HEK293 (cell line): Measurements from ENCODE around the gene PACSIN3.

ENCODE experiments used
- CTCF ChIA-PET: fragments of 350-600 bp; formaldehyde crosslinking; extraction: SDS; loops from one replicate; lab custom pipeline; 2021; ENCODE audit warnings: antibody characterized with exemption; lab: Yijun Ruan, JAX
- POLR2A ChIA-PET: fragments of 300-600 bp; formaldehyde crosslinking; extraction: SDS; loops from one replicate; lab custom pipeline; 2020; ENCODE audit warnings: antibody characterized with exemption, inconsistent platforms; lab: Yijun Ruan, JAX
- H3K27ac ChIP-seq: fragments of 200-500 bp; sonication (Bioruptor generic); 2 replicates; pipeline ENCODE4 v1.5.1; 2014; ENCODE audit warnings: low read depth, low read length, control low read depth, inconsistent platforms; ENCODE audit errors: extremely low read depth
- H3K36me3 ChIP-seq, 2 experiments: fragments of 200-500 bp in 1 of 2; sonication (Bioruptor generic) in 1 of 2; 1 replicate in 1 of 2; 2 replicates in 1 of 2; pipeline ENCODE4 v1.5.1; 2014 to 2017; ENCODE audit warnings: inconsistent platforms in 2 of 2, low read length in 2 of 2; ENCODE audit not compliant: control insufficient read depth in 2 of 2, insufficient read depth in 1 of 2
- H3K4me1 ChIP-seq: fragments of 200-500 bp; sonication (Bioruptor generic); 2 replicates; pipeline ENCODE4 v1.5.1; 2014; ENCODE audit warnings: mild to moderate bottlenecking, low read length, inconsistent platforms; ENCODE audit not compliant: control insufficient read depth, insufficient read depth
- H3K4me3 ChIP-seq: 2 replicates; pipeline ENCODE4 v1.5.1; 2011; ENCODE audit warnings: low read depth, mild to moderate bottlenecking, control low read depth, low read length, moderate library complexity
- H3K9me3 ChIP-seq: fragments of 200-500 bp; sonication (Bioruptor generic); 2 replicates; pipeline ENCODE4 v1.5.1; 2014; ENCODE audit warnings: low read depth, low read length, inconsistent platforms; ENCODE audit not compliant: control insufficient read depth, insufficient read depth
- GLI4 ChIP-seq: fragments of 450-650 bp; formaldehyde crosslinking; IDR thresholded peaks from 2 replicates; pipeline ENCODE4 v1.5.1; 2016; ENCODE audit warnings: missing biosample characterization, missing genetic modification characterization
- GLIS1 ChIP-seq: fragments of 450-650 bp; formaldehyde crosslinking; IDR thresholded peaks from 2 replicates; pipeline ENCODE4 v1.5.1; 2016; ENCODE audit warnings: missing biosample characterization, missing genetic modification characterization
- KLF7 ChIP-seq: fragments of 450-650 bp; formaldehyde crosslinking; IDR thresholded peaks from 2 replicates; pipeline ENCODE4 v1.5.1; 2016; ENCODE audit warnings: missing biosample characterization, missing genetic modification characterization, borderline replicate concordance
- KLF9 ChIP-seq: fragments of 450-650 bp; formaldehyde crosslinking; IDR thresholded peaks from 2 replicates; pipeline ENCODE4 v1.5.1; 2016; ENCODE audit warnings: missing biosample characterization, missing genetic modification characterization, low read depth
- SCRT2 ChIP-seq: fragments of 450-650 bp; formaldehyde crosslinking; IDR thresholded peaks from 2 replicates; pipeline ENCODE4 v1.5.1; 2016; ENCODE audit warnings: missing biosample characterization, missing genetic modification characterization
- ZBTB17 ChIP-seq: fragments of 450-650 bp; formaldehyde crosslinking; IDR thresholded peaks from 2 replicates; pipeline ENCODE4 v1.5.1; 2016; ENCODE audit warnings: missing biosample characterization, missing genetic modification characterization
- ZFP3 ChIP-seq: fragments of 450-650 bp; formaldehyde crosslinking; IDR thresholded peaks from 2 replicates; pipeline ENCODE4 v1.5.1; 2016; ENCODE audit warnings: low read depth, missing biosample characterization, missing genetic modification characterization
- ZIC2 ChIP-seq: fragments of 450-650 bp; formaldehyde crosslinking; IDR thresholded peaks from 2 replicates; pipeline ENCODE4 v1.5.1; 2016; ENCODE audit warnings: missing biosample characterization, missing genetic modification characterization
- ZNF10 ChIP-seq: fragments of 450-650 bp; formaldehyde crosslinking; IDR thresholded peaks from 2 replicates; pipeline ENCODE4 v1.5.1; 2017; ENCODE audit warnings: missing biosample characterization, missing genetic modification characterization
- ZNF157 ChIP-seq: fragments of 450-650 bp; formaldehyde crosslinking; IDR thresholded peaks from 2 replicates; pipeline ENCODE4 v1.5.1; 2016; ENCODE audit warnings: missing biosample characterization, missing genetic modification characterization
- ZNF366 ChIP-seq: fragments of 450-650 bp; formaldehyde crosslinking; conservative IDR thresholded peaks from 2 replicates; pipeline ENCODE4 v1.5.1; 2016; ENCODE audit warnings: missing biosample characterization, missing genetic modification characterization
- ZNF394 ChIP-seq: fragments of 450-650 bp; formaldehyde crosslinking; IDR thresholded peaks from 2 replicates; pipeline ENCODE4 v1.5.1; 2016; ENCODE audit warnings: missing biosample characterization, missing genetic modification characterization, mild to moderate bottlenecking, moderate library complexity, borderline replicate concordance
- ZNF555 ChIP-seq: fragments of 450-650 bp; formaldehyde crosslinking; conservative IDR thresholded peaks from 2 replicates; pipeline ENCODE4 v1.5.1; 2017; ENCODE audit warnings: missing biosample characterization, mild to moderate bottlenecking, missing genetic modification characterization, inconsistent platforms
- ZNF558 ChIP-seq: fragments of 450-650 bp; formaldehyde crosslinking; IDR thresholded peaks from 2 replicates; pipeline ENCODE4 v1.5.1; 2016; ENCODE audit warnings: missing biosample characterization, missing genetic modification characterization
- ZNF610 ChIP-seq: fragments of 450-650 bp; formaldehyde crosslinking; IDR thresholded peaks from 2 replicates; pipeline ENCODE4 v1.5.1; 2016; ENCODE audit warnings: missing biosample characterization, missing genetic modification characterization, borderline replicate concordance
- ZNF623 ChIP-seq: fragments of 450-650 bp; formaldehyde crosslinking; IDR thresholded peaks from 2 replicates; pipeline ENCODE4 v1.5.1; 2016; ENCODE audit warnings: missing biosample characterization, missing genetic modification characterization
- ZNF670 ChIP-seq: fragments of 450-650 bp; formaldehyde crosslinking; IDR thresholded peaks from 2 replicates; pipeline ENCODE4 v1.5.1; 2016; ENCODE audit warnings: missing biosample characterization, missing genetic modification characterization, low read depth
- ZSCAN23 ChIP-seq: fragments of 450-650 bp; formaldehyde crosslinking; IDR thresholded peaks from 2 replicates; pipeline ENCODE4 v1.5.1; 2016; ENCODE audit warnings: missing biosample characterization, missing genetic modification characterization
- TF ChIP-seq, protein P1 (sequence below): fragments of 450-650 bp; formaldehyde crosslinking; conservative IDR thresholded peaks from 2 replicates; pipeline ENCODE4 v1.5.1; 2016; ENCODE audit warnings: low read depth, missing biosample characterization, missing genetic modification characterization
- TF ChIP-seq, protein P2 (sequence below): fragments of 450-650 bp; formaldehyde crosslinking; IDR thresholded peaks from 2 replicates; pipeline ENCODE4 v1.5.1; 2016; ENCODE audit warnings: missing biosample characterization, missing genetic modification characterization
- TF ChIP-seq, protein P3 (sequence below): fragments of 450-650 bp; formaldehyde crosslinking; IDR thresholded peaks from 2 replicates; pipeline ENCODE4 v1.5.1; 2016; ENCODE audit warnings: missing biosample characterization, missing genetic modification characterization
- TF ChIP-seq, protein P4 (sequence below): fragments of 450-650 bp; formaldehyde crosslinking; IDR thresholded peaks from 2 replicates; pipeline ENCODE4 v1.5.1; 2017; ENCODE audit warnings: missing biosample characterization, missing genetic modification characterization
- TF ChIP-seq, protein P5 (sequence below): fragments of 450-650 bp; formaldehyde crosslinking; IDR thresholded peaks from 2 replicates; pipeline ENCODE4 v1.5.1; 2016; ENCODE audit warnings: missing biosample characterization, missing genetic modification characterization

PACSIN3 gene

DNA sequence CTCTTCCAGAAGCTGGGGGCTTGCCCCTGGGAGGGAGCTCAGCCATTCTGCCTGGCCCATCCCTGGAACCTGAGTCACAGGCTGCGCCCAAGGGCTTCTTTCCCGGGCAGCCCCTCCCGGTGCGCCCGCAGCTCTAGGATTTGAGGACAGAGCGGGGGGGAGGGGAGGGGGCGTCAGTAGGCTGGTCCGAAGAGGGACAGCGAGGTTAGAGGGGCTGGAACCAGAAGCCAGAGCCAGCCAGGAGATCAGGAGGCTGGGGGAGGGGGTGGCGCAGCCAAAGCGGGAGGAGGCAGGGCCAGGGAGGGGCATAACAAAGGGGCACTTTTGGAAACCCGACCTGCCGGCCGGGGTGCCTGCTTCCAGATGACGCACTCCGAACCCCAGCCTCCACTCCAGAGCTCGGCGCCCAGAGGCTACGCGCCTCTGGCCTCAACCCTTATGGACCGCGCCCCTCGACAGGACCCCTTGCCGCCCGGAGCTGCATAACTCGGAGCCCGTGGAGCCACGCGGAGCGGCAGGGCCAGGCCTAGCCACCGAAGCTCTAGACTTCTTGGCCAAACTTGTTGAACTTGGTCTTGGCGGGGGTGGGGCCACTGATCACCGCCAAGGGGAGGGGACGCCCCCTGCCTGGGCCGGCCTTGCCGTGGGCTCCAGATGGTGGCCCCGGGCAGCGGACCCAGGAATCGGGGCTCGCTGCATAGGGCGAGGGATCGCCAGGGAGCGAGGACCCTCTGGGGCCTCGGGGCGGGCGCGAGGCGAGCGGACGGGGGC, 744 bp downstream of the PACSIN3 start (continued):
- TF ChIP-seq, protein P1, sequence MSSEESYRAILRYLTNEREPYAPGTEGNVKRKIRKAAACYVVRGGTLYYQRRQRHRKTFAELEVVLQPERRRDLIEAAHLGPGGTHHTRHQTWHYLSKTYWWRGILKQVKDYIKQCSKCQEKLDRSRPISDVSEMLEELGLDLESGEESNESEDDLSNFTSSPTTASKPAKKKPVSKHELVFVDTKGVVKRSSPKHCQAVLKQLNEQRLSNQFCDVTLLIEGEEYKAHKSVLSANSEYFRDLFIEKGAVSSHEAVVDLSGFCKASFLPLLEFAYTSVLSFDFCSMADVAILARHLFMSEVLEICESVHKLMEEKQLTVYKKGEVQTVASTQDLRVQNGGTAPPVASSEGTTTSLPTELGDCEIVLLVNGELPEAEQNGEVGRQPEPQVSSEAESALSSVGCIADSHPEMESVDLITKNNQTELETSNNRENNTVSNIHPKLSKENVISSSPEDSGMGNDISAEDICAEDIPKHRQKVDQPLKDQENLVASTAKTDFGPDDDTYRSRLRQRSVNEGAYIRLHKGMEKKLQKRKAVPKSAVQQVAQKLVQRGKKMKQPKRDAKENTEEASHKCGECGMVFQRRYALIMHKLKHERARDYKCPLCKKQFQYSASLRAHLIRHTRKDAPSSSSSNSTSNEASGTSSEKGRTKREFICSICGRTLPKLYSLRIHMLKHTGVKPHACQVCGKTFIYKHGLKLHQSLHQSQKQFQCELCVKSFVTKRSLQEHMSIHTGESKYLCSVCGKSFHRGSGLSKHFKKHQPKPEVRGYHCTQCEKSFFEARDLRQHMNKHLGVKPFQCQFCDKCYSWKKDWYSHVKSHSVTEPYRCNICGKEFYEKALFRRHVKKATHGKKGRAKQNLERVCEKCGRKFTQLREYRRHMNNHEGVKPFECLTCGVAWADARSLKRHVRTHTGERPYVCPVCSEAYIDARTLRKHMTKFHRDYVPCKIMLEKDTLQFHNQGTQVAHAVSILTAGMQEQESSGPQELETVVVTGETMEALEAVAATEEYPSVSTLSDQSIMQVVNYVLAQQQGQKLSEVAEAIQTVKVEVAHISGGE: no peak
- TF ChIP-seq ZNF555 (tag by site-specific recombination) (no peak), ZSCAN23 (tag by site-specific recombination) (no peak), GLIS1 (tag by site-specific recombination) (peak; percentile 43; the same call in 1 of the 2 replicates), ZBTB17 (peak; percentile 46; the same call in 1 of the 2 replicates), ZNF366 (tag by site-specific recombination) (no peak), ZNF610 (tag by site-specific recombination) (no peak; the same call in 1 of the 2 replicates), KLF9 (0 out of 2 replicates have a peak, but pooled peaks have one; percentile 20)
- TF ChIP-seq, protein P2, sequence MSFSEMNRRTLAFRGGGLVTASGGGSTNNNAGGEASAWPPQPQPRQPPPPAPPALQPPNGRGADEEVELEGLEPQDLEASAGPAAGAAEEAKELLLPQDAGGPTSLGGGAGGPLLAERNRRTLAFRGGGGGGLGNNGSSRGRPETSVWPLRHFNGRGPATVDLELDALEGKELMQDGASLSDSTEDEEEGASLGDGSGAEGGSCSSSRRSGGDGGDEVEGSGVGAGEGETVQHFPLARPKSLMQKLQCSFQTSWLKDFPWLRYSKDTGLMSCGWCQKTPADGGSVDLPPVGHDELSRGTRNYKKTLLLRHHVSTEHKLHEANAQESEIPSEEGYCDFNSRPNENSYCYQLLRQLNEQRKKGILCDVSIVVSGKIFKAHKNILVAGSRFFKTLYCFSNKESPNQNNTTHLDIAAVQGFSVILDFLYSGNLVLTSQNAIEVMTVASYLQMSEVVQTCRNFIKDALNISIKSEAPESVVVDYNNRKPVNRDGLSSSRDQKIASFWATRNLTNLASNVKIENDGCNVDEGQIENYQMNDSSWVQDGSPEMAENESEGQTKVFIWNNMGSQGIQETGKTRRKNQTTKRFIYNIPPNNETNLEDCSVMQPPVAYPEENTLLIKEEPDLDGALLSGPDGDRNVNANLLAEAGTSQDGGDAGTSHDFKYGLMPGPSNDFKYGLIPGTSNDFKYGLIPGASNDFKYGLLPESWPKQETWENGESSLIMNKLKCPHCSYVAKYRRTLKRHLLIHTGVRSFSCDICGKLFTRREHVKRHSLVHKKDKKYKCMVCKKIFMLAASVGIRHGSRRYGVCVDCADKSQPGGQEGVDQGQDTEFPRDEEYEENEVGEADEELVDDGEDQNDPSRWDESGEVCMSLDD (tag by site-specific recombination): peak; percentile 63; the same call in 1 of the 2 replicates
- TF ChIP-seq, protein P3, sequence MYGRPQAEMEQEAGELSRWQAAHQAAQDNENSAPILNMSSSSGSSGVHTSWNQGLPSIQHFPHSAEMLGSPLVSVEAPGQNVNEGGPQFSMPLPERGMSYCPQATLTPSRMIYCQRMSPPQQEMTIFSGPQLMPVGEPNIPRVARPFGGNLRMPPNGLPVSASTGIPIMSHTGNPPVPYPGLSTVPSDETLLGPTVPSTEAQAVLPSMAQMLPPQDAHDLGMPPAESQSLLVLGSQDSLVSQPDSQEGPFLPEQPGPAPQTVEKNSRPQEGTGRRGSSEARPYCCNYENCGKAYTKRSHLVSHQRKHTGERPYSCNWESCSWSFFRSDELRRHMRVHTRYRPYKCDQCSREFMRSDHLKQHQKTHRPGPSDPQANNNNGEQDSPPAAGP: peak; percentile 75

DNA sequence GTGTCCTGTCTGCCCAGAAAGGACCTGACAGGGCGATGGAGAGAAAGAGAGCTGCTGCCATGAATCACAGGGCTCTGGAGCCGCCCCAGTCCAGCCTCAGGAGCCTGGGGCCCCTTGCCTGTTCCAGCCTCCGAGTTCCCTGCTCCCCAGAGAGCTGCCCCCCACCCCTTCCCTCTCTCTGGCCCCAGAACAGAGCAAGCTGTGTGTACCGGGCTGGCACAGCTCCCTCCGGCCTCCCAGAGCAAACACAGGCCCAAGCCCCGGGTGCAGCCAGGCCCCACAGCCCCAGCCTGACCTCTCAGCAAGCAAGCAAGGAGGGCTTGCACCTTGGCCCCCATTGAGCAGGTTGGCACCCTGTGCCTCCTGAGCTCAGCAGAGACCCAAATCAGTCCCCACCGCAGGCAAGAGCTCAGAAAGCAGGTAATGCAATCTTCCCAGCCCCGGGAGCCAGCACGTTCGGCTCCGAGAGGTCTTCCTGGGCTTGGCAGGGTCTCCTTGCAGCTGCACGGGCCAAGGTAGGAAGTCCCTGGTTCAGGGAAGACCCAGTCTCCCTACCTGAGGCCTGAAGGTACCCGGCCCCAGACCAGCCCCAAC, 1.4 kb downstream of the PACSIN3 start:
- Histone ChIP-seq H3K4me3 (peak overlapping the region; percentile 73), H3K27ac (peak overlapping the region; percentile 72; the same call in 1 of the 2 replicates), H3K36me3 (peaks cover 0 to 26% of the 10 kb centered on the region in 2 experiments; a peak in 2 of 3 replicates), H3K4me1 (peaks cover 9% of the 10 kb centered on the region), H3K9me3 (no peaks in the 10 kb centered on the region)
- ChIA-PET POLR2A (interaction anchor here (0.6 to 2.8 kb wide), 13 partner anchors 13 to 467 kb away, joined by 3 to 46 read pairs (median 4); partner anchors contain the start of genes ACP2 and DDB2), CTCF (interaction anchor here (0.5 to 1.6 kb wide), 10 partner anchors 19 to 819 kb away, joined by 3 to 7 read pairs (median 4); no protein-coding TSS in a partner anchor)
- TF ChIP-seq ZNF558 (tag by site-specific recombination) (no peak), SCRT2 (tag by site-specific recombination) (no peak), ZNF623 (tag by site-specific recombination) (no peak), ZNF394 (tag by site-specific recombination) (no peak), ZNF670 (tag by site-specific recombination) (no peak), GLI4 (tag by site-specific recombination) (no peak), KLF7 (no peak), ZIC2 (tag by site-specific recombination) (peak; percentile 64), ZFP3 (no peak), ZNF10 (tag by site-specific recombination) (no peak), ZNF157 (tag by site-specific recombination) (peak; percentile 42; the same call in 1 of the 2 replicates)
- TF ChIP-seq, protein P4, sequence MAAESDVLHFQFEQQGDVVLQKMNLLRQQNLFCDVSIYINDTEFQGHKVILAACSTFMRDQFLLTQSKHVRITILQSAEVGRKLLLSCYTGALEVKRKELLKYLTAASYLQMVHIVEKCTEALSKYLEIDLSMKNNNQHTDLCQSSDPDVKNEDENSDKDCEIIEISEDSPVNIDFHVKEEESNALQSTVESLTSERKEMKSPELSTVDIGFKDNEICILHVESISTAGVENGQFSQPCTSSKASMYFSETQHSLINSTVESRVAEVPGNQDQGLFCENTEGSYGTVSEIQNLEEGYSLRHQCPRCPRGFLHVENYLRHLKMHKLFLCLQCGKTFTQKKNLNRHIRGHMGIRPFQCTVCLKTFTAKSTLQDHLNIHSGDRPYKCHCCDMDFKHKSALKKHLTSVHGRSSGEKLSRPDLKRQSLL: 0 out of 2 replicates have a peak, but pooled peaks have one; percentile 61
- TF ChIP-seq, protein P5, sequence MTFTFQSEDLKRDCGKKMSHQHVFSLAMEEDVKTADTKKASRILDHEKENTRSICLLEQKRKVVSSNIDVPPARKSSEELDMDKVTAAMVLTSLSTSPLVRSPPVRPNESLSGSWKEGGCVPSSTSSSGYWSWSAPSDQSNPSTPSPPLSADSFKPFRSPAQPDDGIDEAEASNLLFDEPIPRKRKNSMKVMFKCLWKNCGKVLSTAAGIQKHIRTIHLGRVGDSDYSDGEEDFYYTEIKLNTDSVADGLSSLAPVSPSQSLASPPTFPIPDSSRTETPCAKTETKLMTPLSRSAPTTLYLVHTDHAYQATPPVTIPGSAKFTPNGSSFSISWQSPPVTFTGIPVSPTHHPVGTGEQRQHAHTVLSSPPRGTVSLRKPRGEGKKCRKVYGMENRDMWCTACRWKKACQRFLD: no peak
